Fibroblast of mammary gland (primary cell): ENCODE data around the gene SHF.

Experiments
- DNase-seq: peaks from one replicate; pipeline ENCODE4 v3.0.0-alpha.2; 2010; ENCODE audit warnings: low read depth
- H3K4me3 ChIP-seq: 2 replicates; pipeline ENCODE4 v1.5.1; 2011; ENCODE audit warnings: low read depth, mild to moderate bottlenecking, low read length, moderate library complexity; ENCODE audit not compliant: control insufficient read depth
- CTCF ChIP-seq: conservative IDR thresholded peaks from 2 replicates; pipeline ENCODE4 v1.5.1; 2011; ENCODE audit warnings: low read depth, low read length, inconsistent platforms; ENCODE audit not compliant: control insufficient read depth, insufficient read depth

SHF gene

GRCh38 chr15:45120081-45120972, 67.4 kb downstream of the SHF start:
- DNase-seq: no peak
- no peak overlapping the region for H3K4me3 ChIP-seq
- no peak for TF ChIP-seq CTCF

- TF ChIP-seq CTCF: no peak
- H3K4me3 ChIP-seq: no peak overlapping the region
- DNase-seq: no peak
Observed at GRCh38 chr15:45118996-45119395, 68.8 kb downstream of the SHF start.

GRCh38 chr15:45118131-45118588, 69.6 kb downstream of the SHF start:
- peak; percentile 86 for DNase-seq
- H3K4me3 ChIP-seq: no peak overlapping the region
- TF ChIP-seq CTCF: peak; percentile 100

- TF ChIP-seq CTCF: no peak
- H3K4me3 ChIP-seq: no peak overlapping the region
- no peak for DNase-seq
Observed at GRCh38 chr15:45117308-45118130, 70.2 kb downstream of the SHF start.
